Stimulated activated CD8-positive, alpha-beta memory T cell treated with anti-CD3 and anti-CD28 coated beads, Interleukin-12 subunit alpha, Interleukin-12 subunit beta, amount 100 ng/mL, for 24 hours (primary cell): ENCODE data around the gene TSPAN13.

Source experiments
- DNase-seq: peaks from one replicate; pipeline ENCODE4 v3.0.0-alpha.2; 2020; ENCODE audit errors: extremely low read depth

TSPAN13 gene

GRCh38 chr7:16812542-16813231 lies 59.1 kb downstream of the TSPAN13 start:
- no peak for DNase-seq

GRCh38 chr7:16813232-16813616 lies 59.7 kb downstream of the TSPAN13 start:
- DNase-seq, result no peak

GRCh38 chr7:16815001-16815400 lies 61.4 kb downstream of the TSPAN13 start:
- DNase-seq, result no peak

GRCh38 chr7:16816824-16817223 lies 63.3 kb downstream of the TSPAN13 start:
- no peak for DNase-seq

GRCh38 chr7:16817536-16817935 lies 64.0 kb downstream of the TSPAN13 start:
- DNase-seq, result no peak

GRCh38 chr7:16818732-16819131 lies 65.2 kb downstream of the TSPAN13 start:
- no peak for DNase-seq

- no peak for DNase-seq
These were observed 68.5 kb downstream of the TSPAN13 start for GRCh38 chr7:16822029-16822428.

- DNase-seq, result no peak
These were observed 72.5 kb downstream of the TSPAN13 start for GRCh38 chr7:16826060-16826459.

GRCh38 chr7:16833373-16833772 lies 79.8 kb downstream of the TSPAN13 start:
- no peak for DNase-seq
